HepG2 (cell line): ENCODE results near the gene MYL6. TPM values are rescaled to one million over a fixed set of nuclear protein-coding genes. Genes with fewer than 3 reads are reported as not detected.
"Not testable (repeated sequence)": the region's sequence is repeated elsewhere in the genome, so short reads cannot be mapped to it uniquely, and the experiment has no call there.

Experiments
- ATAC-seq: fragments of 200-7000 bp; cut with Tn5 transposase; 3 replicates; pipeline ENCODE4 v1.9.1; 2020; ENCODE audit warnings: mild to moderate bottlenecking, moderate library complexity
- BruUV-seq: library from RNA; stranded (reverse); fragments of 400-500 nt; replicated peaks from 2 replicates; lab custom pipeline; 2021; lab: Mats Ljungman, UMichigan
- CTCF ChIA-PET: fragments of 300-600 bp; formaldehyde crosslinking; extraction: SDS; loops from one replicate; lab custom pipeline; 2021; ENCODE audit warnings: low total read pairs, inconsistent platforms, low intra/inter-chr PET ratio; lab: Yijun Ruan, JAX
- POLR2A ChIA-PET: fragments of 350-600 bp; sonication (Branson Sonifier 250); formaldehyde crosslinking; loops from one replicate; lab custom pipeline; 2020; ENCODE audit warnings: antibody characterized with exemption, inconsistent platforms; lab: Yijun Ruan, JAX
- DNase-seq: peaks from one replicate; pipeline ENCODE4 v3.0.0-alpha.2; 2015; ENCODE audit warnings: low spot score
- FAIRE-seq: peaks from 3 replicates; lab custom pipeline; 2011; peaks lifted over from hg19 to GRCh38; lab: Jason Lieb, UNC
- H2AFZ ChIP-seq: one replicate; pipeline ENCODE4 v1.6.1; 2011; ENCODE audit warnings: low read length, inconsistent platforms
- H3K27ac ChIP-seq: fragments of 300-600 bp; 3 replicates; pipeline ENCODE4 v1.8.0; 2011; ENCODE audit warnings: mixed run types, mild to moderate bottlenecking, mixed read lengths, low read length, inconsistent platforms; ENCODE audit not compliant: insufficient read depth; ENCODE audit errors: extremely low read length
- H3K27me3 ChIP-seq, 2 experiments: fragments of 200-600 bp in 1 of 2; 2 replicates in 1 of 2; 3 replicates in 1 of 2; pipeline versions ENCODE4 v1.6.0 to v1.8.0; 2011; ENCODE audit warnings: low read length in 2 of 2, mild to moderate bottlenecking in 2 of 2, moderate library complexity in 2 of 2, inconsistent platforms in 1 of 2; ENCODE audit not compliant: insufficient read depth in 2 of 2, control insufficient read depth in 1 of 2
- H3K36me3 ChIP-seq, 2 experiments: fragments of 200-600 bp in 1 of 2; replicated peaks in 1 of 2; 2 replicates in 1 of 2; 3 replicates in 1 of 2; pipeline versions ENCODE4 v1.5.1 to v1.8.0; 2011; ENCODE audit warnings: low read length in 2 of 2, inconsistent platforms in 1 of 2; ENCODE audit not compliant: insufficient read depth in 2 of 2, control insufficient read depth in 1 of 2
- H3K4me1 ChIP-seq: 2 replicates; pipeline ENCODE4 v1.5.1; 2012; ENCODE audit warnings: low read length, inconsistent platforms; ENCODE audit not compliant: insufficient read depth
- H3K4me2 ChIP-seq: 2 replicates; pipeline ENCODE4 v1.6.0; 2011; ENCODE audit warnings: low read depth, low read length, inconsistent platforms
- H3K4me3 ChIP-seq, 3 experiments: fragments of 200-600 bp in 1 of 3; sonication (generic), shearing (Covaris generic) in 1 of 3; replicated peaks in 1 of 3; 2 replicates each; pipeline ENCODE4 v1.5.1; 2011 to 2016; ENCODE audit warnings: low read length in 3 of 3, inconsistent platforms in 2 of 3, low read depth in 2 of 3, mild to moderate bottlenecking in 2 of 3, control low read depth in 1 of 3, mixed read lengths in 1 of 3; ENCODE audit not compliant: insufficient read depth in 1 of 3
- H3K79me2 ChIP-seq: one replicate; pipeline ENCODE4 v1.6.1; 2011; ENCODE audit warnings: low read length, inconsistent platforms; ENCODE audit not compliant: insufficient read depth
- H3K9ac ChIP-seq: 2 replicates; pipeline ENCODE4 v1.6.0; 2011; ENCODE audit warnings: mild to moderate bottlenecking, low read depth, low read length, inconsistent platforms; ENCODE audit not compliant: insufficient read depth
- H3K9me3 ChIP-seq: 2 replicates; pipeline ENCODE4 v1.5.1; 2012; ENCODE audit warnings: mild to moderate bottlenecking, low read length
- H4K20me1 ChIP-seq: 2 replicates; pipeline ENCODE4 v1.6.0; 2011; ENCODE audit warnings: inconsistent platforms, mild to moderate bottlenecking, low read length, moderate library complexity; ENCODE audit not compliant: insufficient read depth
- WGBS: methylation state at CpG from one replicate; pipeline ENCODE4 v1.1.6; 2017; ENCODE audit warnings: low lambda C conversion rate; 5-methylcytosine and 5-hydroxymethylcytosine counted together
- in situ Hi-C: cut with HindIII; loops from 2 replicates; pipeline ENCODE4 v1.10.0; 2017; ENCODE audit warnings: low pct_unique_long_range_greater_than_20kb; ENCODE audit not compliant: extremely low pct_ligation_motif_present
- intact Hi-C: fragments of 100-400 bp; cut with micrococcal nuclease; formaldehyde crosslinking; loops from one replicate; pipeline ENCODE4 v1.10.0; 2022; ENCODE audit not compliant: unreplicated experiment
- polyA plus RNA-seq, 8 experiments: library from polyadenylated mRNA; depleted of rRNA in 3 of 8; stranded (reverse) in 7 of 8; unstranded in 1 of 8; fragments of >200 nt; fragmentation: Illumina TruSeq in 4 of 8; extraction: Trizol in 4 of 8; gene quantifications; 2 replicates each; pipeline versions ENCODE4 v1.2.1 to v1.2.3, GENCODE V29; 2011 to 2016; ENCODE audit warnings: low read depth in 4 of 8, missing spikeins in 1 of 8, mixed read lengths in 1 of 8; ENCODE audit not compliant: insufficient read depth in 1 of 8
- total RNA-seq, 5 experiments: library from RNA; depleted of rRNA; stranded (reverse); fragments of >200 nt; fragmentation: Illumina TruSeq; extraction: Trizol; gene quantifications; 2 replicates each; pipeline ENCODE4 v1.2.3, GENCODE V29; 2016; ENCODE audit warnings: low read depth in 1 of 5
- TF ChIP-seq, protein P1 (sequence below), 2 experiments: sonication (generic) in 1 of 2; formaldehyde crosslinking in 1 of 2; IDR thresholded peaks; 2 replicates each; pipeline versions ENCODE4 v1.4.0 to v1.6.1; 2016 to 2020; ENCODE audit warnings: borderline replicate concordance in 1 of 2, low read depth in 1 of 2, mild to moderate bottlenecking in 1 of 2, missing genetic modification reagents in 1 of 2
- TF ChIP-seq, protein P2 (sequence below): sonication (generic); formaldehyde crosslinking; IDR thresholded peaks from 2 replicates; pipeline ENCODE4 v1.4.0; 2020; ENCODE audit warnings: missing genetic modification reagents, borderline replicate concordance

MYL6 gene
- total and polyA plus RNA-seq, 2 of the 13 experiments (the other 11 are each of a cell fraction or from before 2014, with no cell fraction given), result 1,127 to 1,192 TPM

DNA sequence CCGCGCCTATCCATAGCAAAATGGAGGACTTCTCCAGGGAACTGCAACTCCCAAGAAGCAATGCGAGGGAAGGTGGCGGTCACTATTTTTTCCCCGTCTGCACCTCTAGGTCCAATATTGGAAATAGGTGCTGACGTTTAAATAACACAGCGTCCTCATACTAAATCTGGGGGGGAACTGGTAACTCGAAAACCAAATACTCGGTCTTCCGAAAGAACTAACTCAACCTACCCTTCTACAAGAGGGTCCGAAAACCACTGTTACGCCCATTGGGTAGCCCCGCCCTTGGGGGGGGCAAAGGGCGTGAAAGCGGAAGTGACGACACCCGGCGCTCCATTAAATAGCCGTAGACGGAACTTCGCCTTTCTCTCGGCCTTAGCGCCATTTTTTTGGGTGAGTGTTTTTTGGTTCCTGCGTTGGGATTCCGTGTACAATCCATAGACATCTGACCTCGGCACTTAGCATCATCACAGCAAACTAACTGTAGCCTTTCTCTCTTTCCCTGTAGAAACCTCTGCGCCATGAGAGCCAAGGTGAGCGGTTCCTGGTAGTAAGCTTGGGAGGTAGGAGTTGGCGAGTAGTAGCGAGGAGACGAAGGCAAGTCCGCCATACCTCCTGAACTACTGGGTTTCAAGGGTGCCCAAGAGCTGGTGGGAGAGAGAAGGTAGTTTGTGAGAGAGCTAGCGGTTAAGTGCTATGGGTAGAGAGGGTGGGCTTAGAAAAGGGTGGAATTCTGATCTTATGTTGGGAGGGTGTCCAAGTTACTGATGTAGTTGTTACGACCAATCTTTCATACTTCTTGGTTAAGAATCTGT is 41.7 kb upstream of the MYL6 start, which contains the start of gene RPL41 (continued):
- TF ChIP-seq, protein P1, sequence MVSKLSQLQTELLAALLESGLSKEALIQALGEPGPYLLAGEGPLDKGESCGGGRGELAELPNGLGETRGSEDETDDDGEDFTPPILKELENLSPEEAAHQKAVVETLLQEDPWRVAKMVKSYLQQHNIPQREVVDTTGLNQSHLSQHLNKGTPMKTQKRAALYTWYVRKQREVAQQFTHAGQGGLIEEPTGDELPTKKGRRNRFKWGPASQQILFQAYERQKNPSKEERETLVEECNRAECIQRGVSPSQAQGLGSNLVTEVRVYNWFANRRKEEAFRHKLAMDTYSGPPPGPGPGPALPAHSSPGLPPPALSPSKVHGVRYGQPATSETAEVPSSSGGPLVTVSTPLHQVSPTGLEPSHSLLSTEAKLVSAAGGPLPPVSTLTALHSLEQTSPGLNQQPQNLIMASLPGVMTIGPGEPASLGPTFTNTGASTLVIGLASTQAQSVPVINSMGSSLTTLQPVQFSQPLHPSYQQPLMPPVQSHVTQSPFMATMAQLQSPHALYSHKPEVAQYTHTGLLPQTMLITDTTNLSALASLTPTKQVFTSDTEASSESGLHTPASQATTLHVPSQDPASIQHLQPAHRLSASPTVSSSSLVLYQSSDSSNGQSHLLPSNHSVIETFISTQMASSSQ (IDR thresholded peaks at IDR 0.05; ENCODE audit: low read depth), result no peak
- TF ChIP-seq, protein P1 (CRISPR knock-in tag; IDR thresholded peaks at IDR 0.05; ENCODE audit: borderline replicate concordance), result peak; percentile 74; the same call in 1 of the 2 replicates
- TF ChIP-seq, protein P2, sequence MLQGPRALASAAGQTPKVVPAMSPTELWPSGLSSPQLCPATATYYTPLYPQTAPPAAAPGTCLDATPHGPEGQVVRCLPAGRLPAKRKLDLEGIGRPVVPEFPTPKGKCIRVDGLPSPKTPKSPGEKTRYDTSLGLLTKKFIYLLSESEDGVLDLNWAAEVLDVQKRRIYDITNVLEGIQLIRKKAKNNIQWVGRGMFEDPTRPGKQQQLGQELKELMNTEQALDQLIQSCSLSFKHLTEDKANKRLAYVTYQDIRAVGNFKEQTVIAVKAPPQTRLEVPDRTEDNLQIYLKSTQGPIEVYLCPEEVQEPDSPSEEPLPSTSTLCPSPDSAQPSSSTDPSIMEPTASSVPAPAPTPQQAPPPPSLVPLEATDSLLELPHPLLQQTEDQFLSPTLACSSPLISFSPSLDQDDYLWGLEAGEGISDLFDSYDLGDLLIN (CRISPR knock-in tag), result 0 out of 2 replicates have a peak, but pooled peaks have one; percentile 29
- TF ChIP-seq, all 625 proteins: peak for 309

DNA sequence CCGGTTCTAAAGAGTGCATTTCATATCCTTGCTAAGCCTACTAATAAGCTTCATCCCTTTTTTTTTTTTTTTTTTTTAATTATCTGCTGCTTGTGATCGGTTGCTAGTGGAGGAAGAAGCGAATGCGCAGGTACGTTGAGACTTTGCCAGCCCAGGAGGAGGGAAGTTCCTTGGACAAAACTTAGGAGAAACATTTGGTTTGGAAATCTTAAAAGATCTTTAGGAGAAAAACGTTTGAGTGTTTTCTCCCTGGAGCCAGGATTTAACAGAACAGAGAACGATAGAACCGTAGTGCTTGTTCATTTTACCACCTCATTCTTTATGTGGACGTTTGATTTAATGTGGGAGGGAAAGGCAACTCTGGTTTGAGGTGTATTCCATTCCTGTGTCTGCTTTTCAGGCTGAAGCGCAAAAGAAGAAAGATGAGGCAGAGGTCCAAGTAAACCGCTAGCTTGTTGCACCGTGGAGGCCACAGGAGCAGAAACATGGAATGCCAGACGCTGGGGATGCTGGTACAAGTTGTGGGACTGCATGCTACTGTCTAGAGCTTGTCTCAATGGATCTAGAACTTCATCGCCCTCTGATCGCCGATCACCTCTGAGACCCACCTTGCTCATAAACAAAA is 41.0 kb upstream of the MYL6 start:
- DNase-seq, H3K9me3 ChIP-seq, ATAC-seq, BruUV-seq, H2AFZ ChIP-seq, H4K20me1 ChIP-seq, FAIRE-seq, H3K27me3 ChIP-seq, in situ Hi-C loops: not testable (repeated sequence)
- POLR2A ChIA-PET, result interaction anchor here (0.6 to 6.2 kb wide), 17 partner anchors 9 to 520 kb away, joined by 3 to 128 read pairs (median 6); partner anchors contain the start of genes CNPY2, ERBB3, ESYT1 and MYL6
- CTCF ChIA-PET, result interaction anchor here (3.2 kb wide), 1 partner anchor 72 kb away, joined by 49 read pairs; the partner anchor contains the start of gene SMARCC2
- Histone ChIP-seq H3K4me1 (peaks cover 43% of the 10 kb centered on the region), H3K9ac (peak overlapping the region; percentile 99), H3K4me3 (peak overlapping the region; percentile 69 to 86 (median 71)), H3K4me2 (peak overlapping the region; percentile 84), H3K36me3 (peaks cover 5 to 17% of the 10 kb centered on the region in 2 experiments; a peak in 3 of 5 replicates), H3K79me2 (peaks cover 15% of the 10 kb centered on the region), H3K27ac (peak overlapping the region; percentile 93)
- 3% methylated on average over 13 of the region's 16 CpGs for WGBS
- intact Hi-C loops, result loop anchor here (5.0 kb wide), 2 partner anchors 70 to 350 kb away; partner anchors contain the start of gene SPRYD4
